H1 (cell line): ENCODE results near the gene MRC2. TPM values are rescaled to one million over a fixed set of nuclear protein-coding genes. Genes with fewer than 3 reads are reported as not detected.

ENCODE experiments used
- ATF2 ChIP-seq: IDR thresholded peaks from 2 replicates; pipeline ENCODE4 v1.6.1; 2012; ENCODE audit warnings: low read length, inconsistent platforms
- BACH1 ChIP-seq: IDR thresholded peaks from 2 replicates; pipeline ENCODE4 v1.6.1; 2012; ENCODE audit warnings: low read length, improper control_type of control experiment
- CBX5 ChIP-seq: fragments of 300-800, 300-1000 bp; sonication (generic); IDR thresholded peaks from 2 replicates; pipeline ENCODE4 v1.7.1; 2016; ENCODE audit warnings: antibody characterized with exemption, low read length, low read depth
- EZH2 ChIP-seq: fragments of 200-600 bp; sonication (generic); IDR thresholded peaks from 2 replicates; pipeline ENCODE4 v1.7.1; 2012; ENCODE audit warnings: low read depth, mild to moderate bottlenecking, moderate library complexity, low read length, inconsistent platforms; ENCODE audit not compliant: severe bottlenecking
- FOSL1 ChIP-seq: IDR thresholded peaks from 2 replicates; pipeline ENCODE4 v1.6.1; 2011; ENCODE audit warnings: mild to moderate bottlenecking, low read depth, low read length, moderate library complexity; ENCODE audit not compliant: insufficient read depth
- HDAC2 ChIP-seq, 2 experiments: fragments of 300-600 bp in 1 of 2; sonication (generic) in 1 of 2; IDR thresholded peaks; 2 replicates each; pipeline ENCODE4 v1.6.1; 2011 to 2012; ENCODE audit warnings: low read depth in 2 of 2, low read length in 2 of 2, mild to moderate bottlenecking in 2 of 2, moderate library complexity in 2 of 2, borderline replicate concordance in 1 of 2, inconsistent platforms in 1 of 2
- JUND ChIP-seq: IDR thresholded peaks from 2 replicates; pipeline ENCODE4 v1.6.1; 2011; ENCODE audit warnings: mild to moderate bottlenecking, improper control_type of control experiment, low read length
- RFX5 ChIP-seq: IDR thresholded peaks from 2 replicates; pipeline ENCODE4 v1.6.1; 2011; ENCODE audit warnings: low read depth, low read length, improper control_type of control experiment, borderline replicate concordance
- SP1 ChIP-seq: IDR thresholded peaks from 2 replicates; pipeline ENCODE4 v1.6.1; 2011; ENCODE audit warnings: low read depth, low read length
- polyA plus RNA-seq, 7 experiments: library from polyadenylated mRNA; depleted of rRNA in 3 of 7; stranded (reverse) in 5 of 7; unstranded in 2 of 7; fragments of >200 nt in 5 of 7; fragments of 200-250 nt in 2 of 7; gene quantifications; 1 replicate in 5 of 7; 2 replicates in 1 of 7; 4 replicates in 1 of 7; pipeline versions ENCODE4 v1.2.1 to v1.2.3, GENCODE V29; 2011 to 2013; ENCODE audit warnings: missing spikeins in 2 of 7, mixed read lengths in 2 of 7
- total RNA-seq: library from RNA; stranded (reverse); fragmentation: NEBNext Ultra II Directional; extraction: Animal tissue kit (Norgen Biotek cat#: 25700); gene quantifications from 2 replicates; pipeline ENCODE4 v1.2.1, GENCODE V29; 2021
- TF ChIP-seq, protein P1 (sequence below): fragments of 300-600 bp; sonication (generic); IDR thresholded peaks from 2 replicates; pipeline ENCODE4 v1.7.1; 2012; ENCODE audit warnings: low read length, moderate library complexity, mild to moderate bottlenecking, inconsistent platforms; ENCODE audit not compliant: insufficient replicate concordance

MRC2 gene
- total and polyA plus RNA-seq, 2 of the 8 experiments (the other 6 are each of a cell fraction or from before 2014, with no cell fraction given): 7.0 to 24.2 TPM

- TF ChIP-seq, protein P1, sequence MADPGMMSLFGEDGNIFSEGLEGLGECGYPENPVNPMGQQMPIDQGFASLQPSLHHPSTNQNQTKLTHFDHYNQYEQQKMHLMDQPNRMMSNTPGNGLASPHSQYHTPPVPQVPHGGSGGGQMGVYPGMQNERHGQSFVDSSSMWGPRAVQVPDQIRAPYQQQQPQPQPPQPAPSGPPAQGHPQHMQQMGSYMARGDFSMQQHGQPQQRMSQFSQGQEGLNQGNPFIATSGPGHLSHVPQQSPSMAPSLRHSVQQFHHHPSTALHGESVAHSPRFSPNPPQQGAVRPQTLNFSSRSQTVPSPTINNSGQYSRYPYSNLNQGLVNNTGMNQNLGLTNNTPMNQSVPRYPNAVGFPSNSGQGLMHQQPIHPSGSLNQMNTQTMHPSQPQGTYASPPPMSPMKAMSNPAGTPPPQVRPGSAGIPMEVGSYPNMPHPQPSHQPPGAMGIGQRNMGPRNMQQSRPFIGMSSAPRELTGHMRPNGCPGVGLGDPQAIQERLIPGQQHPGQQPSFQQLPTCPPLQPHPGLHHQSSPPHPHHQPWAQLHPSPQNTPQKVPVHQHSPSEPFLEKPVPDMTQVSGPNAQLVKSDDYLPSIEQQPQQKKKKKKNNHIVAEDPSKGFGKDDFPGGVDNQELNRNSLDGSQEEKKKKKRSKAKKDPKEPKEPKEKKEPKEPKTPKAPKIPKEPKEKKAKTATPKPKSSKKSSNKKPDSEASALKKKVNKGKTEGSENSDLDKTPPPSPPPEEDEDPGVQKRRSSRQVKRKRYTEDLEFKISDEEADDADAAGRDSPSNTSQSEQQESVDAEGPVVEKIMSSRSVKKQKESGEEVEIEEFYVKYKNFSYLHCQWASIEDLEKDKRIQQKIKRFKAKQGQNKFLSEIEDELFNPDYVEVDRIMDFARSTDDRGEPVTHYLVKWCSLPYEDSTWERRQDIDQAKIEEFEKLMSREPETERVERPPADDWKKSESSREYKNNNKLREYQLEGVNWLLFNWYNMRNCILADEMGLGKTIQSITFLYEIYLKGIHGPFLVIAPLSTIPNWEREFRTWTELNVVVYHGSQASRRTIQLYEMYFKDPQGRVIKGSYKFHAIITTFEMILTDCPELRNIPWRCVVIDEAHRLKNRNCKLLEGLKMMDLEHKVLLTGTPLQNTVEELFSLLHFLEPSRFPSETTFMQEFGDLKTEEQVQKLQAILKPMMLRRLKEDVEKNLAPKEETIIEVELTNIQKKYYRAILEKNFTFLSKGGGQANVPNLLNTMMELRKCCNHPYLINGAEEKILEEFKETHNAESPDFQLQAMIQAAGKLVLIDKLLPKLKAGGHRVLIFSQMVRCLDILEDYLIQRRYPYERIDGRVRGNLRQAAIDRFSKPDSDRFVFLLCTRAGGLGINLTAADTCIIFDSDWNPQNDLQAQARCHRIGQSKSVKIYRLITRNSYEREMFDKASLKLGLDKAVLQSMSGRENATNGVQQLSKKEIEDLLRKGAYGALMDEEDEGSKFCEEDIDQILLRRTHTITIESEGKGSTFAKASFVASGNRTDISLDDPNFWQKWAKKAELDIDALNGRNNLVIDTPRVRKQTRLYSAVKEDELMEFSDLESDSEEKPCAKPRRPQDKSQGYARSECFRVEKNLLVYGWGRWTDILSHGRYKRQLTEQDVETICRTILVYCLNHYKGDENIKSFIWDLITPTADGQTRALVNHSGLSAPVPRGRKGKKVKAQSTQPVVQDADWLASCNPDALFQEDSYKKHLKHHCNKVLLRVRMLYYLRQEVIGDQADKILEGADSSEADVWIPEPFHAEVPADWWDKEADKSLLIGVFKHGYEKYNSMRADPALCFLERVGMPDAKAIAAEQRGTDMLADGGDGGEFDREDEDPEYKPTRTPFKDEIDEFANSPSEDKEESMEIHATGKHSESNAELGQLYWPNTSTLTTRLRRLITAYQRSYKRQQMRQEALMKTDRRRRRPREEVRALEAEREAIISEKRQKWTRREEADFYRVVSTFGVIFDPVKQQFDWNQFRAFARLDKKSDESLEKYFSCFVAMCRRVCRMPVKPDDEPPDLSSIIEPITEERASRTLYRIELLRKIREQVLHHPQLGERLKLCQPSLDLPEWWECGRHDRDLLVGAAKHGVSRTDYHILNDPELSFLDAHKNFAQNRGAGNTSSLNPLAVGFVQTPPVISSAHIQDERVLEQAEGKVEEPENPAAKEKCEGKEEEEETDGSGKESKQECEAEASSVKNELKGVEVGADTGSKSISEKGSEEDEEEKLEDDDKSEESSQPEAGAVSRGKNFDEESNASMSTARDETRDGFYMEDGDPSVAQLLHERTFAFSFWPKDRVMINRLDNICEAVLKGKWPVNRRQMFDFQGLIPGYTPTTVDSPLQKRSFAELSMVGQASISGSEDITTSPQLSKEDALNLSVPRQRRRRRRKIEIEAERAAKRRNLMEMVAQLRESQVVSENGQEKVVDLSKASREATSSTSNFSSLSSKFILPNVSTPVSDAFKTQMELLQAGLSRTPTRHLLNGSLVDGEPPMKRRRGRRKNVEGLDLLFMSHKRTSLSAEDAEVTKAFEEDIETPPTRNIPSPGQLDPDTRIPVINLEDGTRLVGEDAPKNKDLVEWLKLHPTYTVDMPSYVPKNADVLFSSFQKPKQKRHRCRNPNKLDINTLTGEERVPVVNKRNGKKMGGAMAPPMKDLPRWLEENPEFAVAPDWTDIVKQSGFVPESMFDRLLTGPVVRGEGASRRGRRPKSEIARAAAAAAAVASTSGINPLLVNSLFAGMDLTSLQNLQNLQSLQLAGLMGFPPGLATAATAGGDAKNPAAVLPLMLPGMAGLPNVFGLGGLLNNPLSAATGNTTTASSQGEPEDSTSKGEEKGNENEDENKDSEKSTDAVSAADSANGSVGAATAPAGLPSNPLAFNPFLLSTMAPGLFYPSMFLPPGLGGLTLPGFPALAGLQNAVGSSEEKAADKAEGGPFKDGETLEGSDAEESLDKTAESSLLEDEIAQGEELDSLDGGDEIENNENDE: no peak
- TF ChIP-seq ATF2 (no peak), BACH1 (no peak), RFX5 (no peak), CBX5 (no peak), HDAC2 (IDR thresholded peaks at IDR 0.05; ENCODE audit: borderline replicate concordance in 1 of 2, low read depth in 2 of 2, low read length in 2 of 2) (no peak), EZH2 (no peak), SP1 (no peak), JUND (no peak), FOSL1 (no peak)
Measured at GRCh38 chr17:62701706-62702085, 74.2 kb downstream of the MRC2 start (continued).
